ENCODE measurements around the gene FNBP1. TPM values are rescaled to one million over a fixed set of nuclear protein-coding genes. Genes with fewer than 3 reads are reported as not detected.

FNBP1 gene
- total RNA-seq (10 to 100 TPM; 34.5 to 94.3 TPM), polyA plus RNA-seq (10 to 100 TPM; 16.0 to 24.5 TPM)
- long read RNA-seq, donor 1, full-length matches to known transcripts: 1 of 34 reads
- long read RNA-seq, donor 1, partial matches to known transcripts: 33 of 34 reads
- long read RNA-seq, donor 1, other reads (novel, unspliced or antisense): 0 of 34 reads
- long read RNA-seq, donor 2: 0 reads
- long read RNA-seq, donor 3: 0 reads
- long read RNA-seq, donor 4: 0 reads
- long read RNA-seq, donor 5, full-length matches to known transcripts: 1 of 19 reads
- long read RNA-seq, donor 5, partial matches to known transcripts: 18 of 19 reads
- long read RNA-seq, donor 5, other reads (novel, unspliced or antisense): 0 of 19 reads

DNA sequence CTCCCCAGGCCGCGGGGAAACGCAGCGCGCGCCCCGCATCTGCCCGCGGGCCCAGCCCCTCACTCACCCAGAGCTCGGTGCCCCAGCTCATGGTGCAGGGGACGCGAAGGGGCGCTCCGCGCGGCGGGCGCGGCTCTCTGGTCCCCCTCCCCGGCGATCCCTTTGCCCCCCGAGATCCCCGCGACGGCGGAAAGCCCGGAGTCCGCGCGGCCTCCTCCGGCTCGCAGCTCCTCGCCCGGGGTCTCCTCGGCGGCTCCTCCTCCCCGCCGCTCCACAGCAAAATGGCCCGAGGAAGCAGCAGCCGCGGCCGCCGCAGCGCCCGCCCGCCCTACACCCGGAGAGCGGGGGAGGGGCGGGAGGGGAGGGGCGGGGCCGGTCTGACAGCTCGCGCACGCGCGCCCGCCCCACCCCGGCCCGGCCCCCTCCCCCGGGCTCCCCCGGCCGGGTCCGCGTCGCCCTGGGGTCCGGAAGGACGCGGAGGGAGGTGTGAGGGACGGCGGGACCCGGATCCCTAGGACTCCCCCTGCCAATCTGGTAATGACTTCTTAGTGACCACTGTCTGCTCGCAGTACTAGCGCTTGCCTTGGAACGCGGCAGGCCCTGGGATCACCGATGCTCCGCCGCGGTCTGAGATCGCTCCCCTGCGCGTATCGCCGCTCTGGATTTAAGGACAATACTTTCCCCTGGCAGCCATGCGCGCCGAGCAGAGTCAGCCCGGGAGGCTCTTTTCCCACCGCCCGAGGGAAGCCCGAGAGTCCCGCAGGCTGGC is at the start of gene FNBP1:
FNBP1 (minus strand) TSS at position 305 of the 769 bp plus-strand sequence; CDS start at position 91, 214 bp downstream.
- TF ChIP-seq, protein P1, sequence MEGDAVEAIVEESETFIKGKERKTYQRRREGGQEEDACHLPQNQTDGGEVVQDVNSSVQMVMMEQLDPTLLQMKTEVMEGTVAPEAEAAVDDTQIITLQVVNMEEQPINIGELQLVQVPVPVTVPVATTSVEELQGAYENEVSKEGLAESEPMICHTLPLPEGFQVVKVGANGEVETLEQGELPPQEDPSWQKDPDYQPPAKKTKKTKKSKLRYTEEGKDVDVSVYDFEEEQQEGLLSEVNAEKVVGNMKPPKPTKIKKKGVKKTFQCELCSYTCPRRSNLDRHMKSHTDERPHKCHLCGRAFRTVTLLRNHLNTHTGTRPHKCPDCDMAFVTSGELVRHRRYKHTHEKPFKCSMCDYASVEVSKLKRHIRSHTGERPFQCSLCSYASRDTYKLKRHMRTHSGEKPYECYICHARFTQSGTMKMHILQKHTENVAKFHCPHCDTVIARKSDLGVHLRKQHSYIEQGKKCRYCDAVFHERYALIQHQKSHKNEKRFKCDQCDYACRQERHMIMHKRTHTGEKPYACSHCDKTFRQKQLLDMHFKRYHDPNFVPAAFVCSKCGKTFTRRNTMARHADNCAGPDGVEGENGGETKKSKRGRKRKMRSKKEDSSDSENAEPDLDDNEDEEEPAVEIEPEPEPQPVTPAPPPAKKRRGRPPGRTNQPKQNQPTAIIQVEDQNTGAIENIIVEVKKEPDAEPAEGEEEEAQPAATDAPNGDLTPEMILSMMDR (IDR thresholded peaks at IDR 0.05; ENCODE audit: control extremely low read depth, extremely low read depth): no peak
- Histone ChIP-seq H3K4me1 (ENCODE audit: control insufficient read depth in 5 of 5, insufficient read depth in 5 of 5, low read length in 5 of 5) (peaks cover 0 to 20% (median 4%) of the 10 kb centered on the region in 5 donors), H3K9ac (ENCODE audit: insufficient read depth in 1 of 2, low read length in 2 of 2) (peak within 1 kb of the TSS; percentile 37 to 68), H3K9me3 (ENCODE audit: control insufficient read depth in 4 of 4, insufficient read depth in 3 of 4, low read length in 3 of 4) (no peaks in the 10 kb centered on the region), H3K27ac (ENCODE audit: low read depth in 1 of 2, low read length in 1 of 2) (peak within 1 kb of the TSS; percentile 79 to 98), H3K4me3 (peak within 1 kb of the TSS; percentile 99), H3K36me3 (ENCODE audit: control insufficient read depth in 4 of 4, insufficient read depth in 4 of 4, low read length in 4 of 4) (no peaks in the 10 kb centered on the region), H3K27me3 (ENCODE audit: control insufficient read depth in 3 of 3, insufficient read depth in 3 of 3, low read length in 2 of 3) (peaks cover 0 to 20% (median 0%) of the 10 kb centered on the region in 3 donors)
- DNase-seq (peak; percentile 87 to 91 (median 90)), ATAC-seq (ENCODE audit: insufficient read depth, low FRiP score) (peak; percentile 96)
- 1% methylated on average over 60 to 92 of the region's 92 CpGs for WGBS, 2 donors

DNA sequence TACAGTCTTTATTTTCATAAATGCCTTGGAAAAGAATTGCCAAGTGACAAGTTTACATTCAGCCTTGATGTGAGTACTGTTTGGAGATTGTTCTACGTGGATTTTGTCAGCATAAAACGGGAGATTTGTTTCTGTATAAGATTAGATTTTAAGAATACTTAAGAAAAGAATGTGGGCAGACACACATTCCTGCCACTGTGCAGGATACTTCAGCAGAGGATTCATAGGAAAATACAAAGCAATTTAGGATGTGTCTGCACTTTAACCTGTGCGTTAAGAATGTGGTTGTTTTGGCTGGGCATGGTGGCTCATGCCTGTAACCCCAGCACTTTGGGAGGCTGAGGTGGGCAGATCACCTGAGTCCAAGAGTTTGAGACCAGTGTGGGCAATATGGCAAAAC is 47.9 kb upstream of the FNBP1 start:
- no peaks in the 10 kb centered on the region for H3K4me1 ChIP-seq (ENCODE audit: control insufficient read depth in 5 of 5, insufficient read depth in 5 of 5, low read length in 5 of 5)
- H3K36me3 ChIP-seq (ENCODE audit: control insufficient read depth in 4 of 4, insufficient read depth in 4 of 4, low read length in 4 of 4): peaks cover 28 to 43% (median 31%) of the 10 kb centered on the region in 4 donors
- no peak overlapping the region for H3K27ac ChIP-seq (ENCODE audit: low read depth in 1 of 2, low read length in 1 of 2)
- TF ChIP-seq, protein P1 (IDR thresholded peaks at IDR 0.05; ENCODE audit: control extremely low read depth, extremely low read depth): no peak
- H3K4me3 ChIP-seq: no peak overlapping the region
- H3K9me3 ChIP-seq (ENCODE audit: control insufficient read depth in 4 of 4, insufficient read depth in 3 of 4, low read length in 3 of 4): no peaks in the 10 kb centered on the region
- 66 to 84% methylated on average over 3 of the region's 3 CpGs for WGBS, 2 donors
- DNase-seq: no peak
- H3K9ac ChIP-seq (ENCODE audit: insufficient read depth in 1 of 2, low read length in 2 of 2): no peak overlapping the region
- ATAC-seq (ENCODE audit: insufficient read depth, low FRiP score): no peak
- no peaks in the 10 kb centered on the region for H3K27me3 ChIP-seq (ENCODE audit: control insufficient read depth in 3 of 3, insufficient read depth in 3 of 3, low read length in 2 of 3)

DNA sequence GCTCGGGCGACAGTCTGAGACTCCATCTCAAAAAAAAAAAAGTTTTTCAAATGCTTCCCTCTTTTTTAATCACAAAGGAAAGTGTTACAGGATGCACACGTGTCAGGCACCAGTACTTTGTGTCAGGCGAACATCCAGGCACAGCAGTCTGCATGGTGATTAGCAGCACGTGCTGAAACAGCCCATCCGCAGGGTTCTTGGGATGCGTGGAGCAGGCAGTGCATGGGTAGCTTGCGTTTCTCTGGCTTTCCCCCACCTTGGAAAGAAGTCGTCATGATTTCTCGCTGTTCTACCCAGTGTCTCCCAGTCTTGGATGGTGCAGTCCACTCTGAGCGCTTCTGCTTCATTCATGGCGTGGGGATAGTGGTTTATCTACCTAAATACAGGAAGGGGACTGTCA is 46.2 kb upstream of the FNBP1 start:
- ATAC-seq (ENCODE audit: insufficient read depth, low FRiP score) (no peak), DNase-seq (no peak)
- Histone ChIP-seq H3K4me1 (ENCODE audit: control insufficient read depth in 5 of 5, insufficient read depth in 5 of 5, low read length in 5 of 5) (no peaks in the 10 kb centered on the region), H3K36me3 (ENCODE audit: control insufficient read depth in 4 of 4, insufficient read depth in 4 of 4, low read length in 4 of 4) (peaks cover 22 to 47% (median 28%) of the 10 kb centered on the region in 4 donors), H3K27me3 (ENCODE audit: control insufficient read depth in 3 of 3, insufficient read depth in 3 of 3, low read length in 2 of 3) (no peaks in the 10 kb centered on the region), H3K27ac (ENCODE audit: low read depth in 1 of 2, low read length in 1 of 2) (no peak overlapping the region), H3K9me3 (ENCODE audit: control insufficient read depth in 4 of 4, insufficient read depth in 3 of 4, low read length in 3 of 4) (no peaks in the 10 kb centered on the region), H3K9ac (ENCODE audit: insufficient read depth in 1 of 2, low read length in 2 of 2) (no peak overlapping the region), H3K4me3 (no peak overlapping the region)
- TF ChIP-seq, protein P1 (IDR thresholded peaks at IDR 0.05; ENCODE audit: control extremely low read depth, extremely low read depth): no peak
- WGBS, 2 donors: 94 to 96% methylated on average over 12 of the region's 12 CpGs
